Liver (tissue), 9 donors: Measurements from ENCODE around the gene EEF1B2. TPM values are rescaled to one million over a fixed set of nuclear protein-coding genes. Genes with fewer than 3 reads are reported as not detected.

Experiments
- DNase-seq: peaks from one replicate; pipeline ENCODE4 v3.0.0-alpha.2; 2017; ENCODE audit warnings: low spot score
- H3K27ac ChIP-seq, 2 donors: one replicate each; pipeline ENCODE4 v1.7.0; 2013; ENCODE audit warnings: inconsistent platforms in 2 of 2, low read length in 2 of 2, control low read depth in 1 of 2, low read depth in 1 of 2, mild to moderate bottlenecking in 1 of 2
- H3K27me3 ChIP-seq, 4 donors: one replicate each; pipeline versions ENCODE4 v1.6.1 to v1.7.0; 2013; ENCODE audit warnings: low read length in 3 of 4, inconsistent platforms in 1 of 4, mild to moderate bottlenecking in 1 of 4, moderate library complexity in 1 of 4; ENCODE audit not compliant: control insufficient read depth in 4 of 4, insufficient read depth in 4 of 4
- H3K36me3 ChIP-seq, 4 donors: one replicate each; pipeline versions ENCODE4 v1.6.1 to v1.7.0; 2013; ENCODE audit warnings: low read length in 3 of 4, mild to moderate bottlenecking in 3 of 4, low read depth in 1 of 4, moderate library complexity in 1 of 4; ENCODE audit not compliant: control insufficient read depth in 4 of 4, insufficient read depth in 3 of 4
- H3K4me1 ChIP-seq, 4 donors: one replicate each; pipeline versions ENCODE4 v1.6.1 to v1.7.0; 2013; ENCODE audit warnings: low read length in 3 of 4, mild to moderate bottlenecking in 3 of 4, moderate library complexity in 1 of 4; ENCODE audit not compliant: control insufficient read depth in 4 of 4, insufficient read depth in 4 of 4
- H3K4me3 ChIP-seq, 3 donors: one replicate each; pipeline versions ENCODE4 v1.6.1 to v1.7.0; 2013; ENCODE audit warnings: low read length in 3 of 3, control low read depth in 1 of 3, low read depth in 1 of 3, mild to moderate bottlenecking in 1 of 3
- H3K9ac ChIP-seq, 2 donors: one replicate each; pipeline ENCODE4 v1.7.0; 2013; ENCODE audit warnings: low read length in 2 of 2, mild to moderate bottlenecking in 2 of 2, moderate library complexity in 2 of 2, control low read depth in 1 of 2, low read depth in 1 of 2
- H3K9me3 ChIP-seq, 4 donors: one replicate each; pipeline versions ENCODE4 v1.6.1 to v1.7.0; 2013; ENCODE audit warnings: low read length in 3 of 4; ENCODE audit not compliant: control insufficient read depth in 4 of 4
- FOXA1 ChIP-seq: IDR thresholded peaks from 2 replicates; pipeline ENCODE4 v1.6.1; 2016; ENCODE audit warnings: antibody characterized with exemption
- FOXA2 ChIP-seq: IDR thresholded peaks from 2 replicates; pipeline ENCODE4 v1.6.1; 2016; ENCODE audit warnings: antibody characterized with exemption
- GABPA ChIP-seq, 2 donors: IDR thresholded peaks in 1 of 2; conservative IDR thresholded peaks in 1 of 2; 2 replicates each; pipeline ENCODE4 v1.6.1; 2016; ENCODE audit warnings: antibody characterized with exemption in 2 of 2, mild to moderate bottlenecking in 1 of 2, moderate library complexity in 1 of 2
- HNF4A ChIP-seq, 2 donors: conservative IDR thresholded peaks; 2 replicates each; pipeline ENCODE4 v1.6.1; 2016; ENCODE audit warnings: antibody characterized with exemption in 2 of 2, mild to moderate bottlenecking in 2 of 2
- MAX ChIP-seq: IDR thresholded peaks from 2 replicates; pipeline ENCODE4 v1.6.1; 2016; ENCODE audit warnings: antibody characterized with exemption
- RAD21 ChIP-seq, 2 donors: IDR thresholded peaks; 2 replicates each; pipeline ENCODE4 v1.6.1; 2016; ENCODE audit warnings: antibody characterized with exemption in 2 of 2, mild to moderate bottlenecking in 2 of 2
- REST ChIP-seq: IDR thresholded peaks from 2 replicates; pipeline ENCODE4 v1.6.1; 2016; ENCODE audit warnings: antibody characterized with exemption, mild to moderate bottlenecking
- TAF1 ChIP-seq: conservative IDR thresholded peaks from 2 replicates; pipeline ENCODE4 v1.6.1; 2016; ENCODE audit warnings: antibody characterized with exemption, mild to moderate bottlenecking
- YY1 ChIP-seq: IDR thresholded peaks from 2 replicates; pipeline ENCODE4 v1.6.1; 2016; ENCODE audit warnings: antibody characterized with exemption, mild to moderate bottlenecking
- WGBS: extraction: QIAGEN DNeasy Blood & Tissue Kit; methylation state at CpG from one replicate; pipeline ENCODE4 v1.1.7; 2013; 5-methylcytosine and 5-hydroxymethylcytosine counted together
- polyA plus RNA-seq, 2 donors: library from polyadenylated mRNA; stranded (reverse) in 1 of 2; unstranded in 1 of 2; fragments of 200-250 nt in 1 of 2; fragments of >200 nt in 1 of 2; fragmentation: Nextera tagmentation in 1 of 2; extraction: Ambion mirVana in 1 of 2; gene quantifications; one replicate each; pipeline versions ENCODE4 v1.2.1 to v1.2.3, GENCODE V29; 2013 to 2015
- total RNA-seq, 2 donors: library from RNA; depleted of rRNA; stranded (reverse); fragments of >200 nt; gene quantifications; one replicate each; pipeline ENCODE4 v1.2.3, GENCODE V29; 2014
- donor health status: healthy.
- donor health status: healthy.
- donor health status: healthy.
- donor health status: healthy.
- donor health status: healthy.

Gene EEF1B2
- total and polyA plus RNA-seq, 4 donors: 143 to 365 (median 257) TPM

- no peak overlapping the region for H3K9ac ChIP-seq
- no peak overlapping the region for H3K27ac ChIP-seq
- no peaks in the 10 kb centered on the region for H3K27me3 ChIP-seq
- H3K36me3 ChIP-seq: peaks cover 8 to 76% (median 64%) of the 10 kb centered on the region in 4 donors
- TF ChIP-seq FOXA2: no peak
- TF ChIP-seq FOXA1: no peak
- no peak overlapping the region for H3K4me3 ChIP-seq
- H3K9me3 ChIP-seq: no peaks in the 10 kb centered on the region
- no peak for DNase-seq
- H3K4me1 ChIP-seq: peaks cover 2 to 14% (median 12%) of the 10 kb centered on the region in 4 donors
- WGBS: 86% methylated on average over 5 of the region's 5 CpGs
These were observed 14.0 kb upstream of the EEF1B2 start for GRCh38 chr2:206145665-206146064.

GRCh38 chr2:206149330-206149729, 10.4 kb upstream of the EEF1B2 start:
- Histone ChIP-seq H3K4me3 (no peak overlapping the region), H3K4me1 (peaks cover 2 to 21% (median 16%) of the 10 kb centered on the region in 4 donors), H3K27me3 (no peaks in the 10 kb centered on the region), H3K36me3 (peaks cover 4 to 46% (median 38%) of the 10 kb centered on the region in 4 donors), H3K9me3 (no peaks in the 10 kb centered on the region), H3K27ac (no peak overlapping the region), H3K9ac (no peak overlapping the region)
- TF ChIP-seq YY1 (peak; percentile 34), REST (no peak)
- 30% methylated on average over 1 of the region's 1 CpG for WGBS
- DNase-seq: no peak

GRCh38 chr2:206150168-206150567, 9.5 kb upstream of the EEF1B2 start:
- H3K27me3 ChIP-seq: no peaks in the 10 kb centered on the region
- no peak overlapping the region for H3K27ac ChIP-seq
- no peak for DNase-seq
- H3K36me3 ChIP-seq: peaks cover 3 to 38% (median 32%) of the 10 kb centered on the region in 4 donors
- H3K9ac ChIP-seq: no peak overlapping the region
- 100% methylated on average over 1 of the region's 1 CpG for WGBS
- no peaks in the 10 kb centered on the region for H3K9me3 ChIP-seq
- H3K4me3 ChIP-seq: no peak overlapping the region
- TF ChIP-seq GABPA (IDR thresholded peaks at IDR 0.05 in 1 of 2, conservative IDR thresholded peaks at IDR 0.05 in 1 of 2) (no peak), RAD21 (IDR thresholded peaks at IDR 0.05) (no peak), MAX (no peak), HNF4A (conservative IDR thresholded peaks at IDR 0.05) (no peak), REST (no peak), TAF1 (no peak)
- peaks cover 2 to 22% (median 17%) of the 10 kb centered on the region in 4 donors for H3K4me1 ChIP-seq
